ENCODE results near the gene EDARADD. TPM values are rescaled to one million over a fixed set of nuclear protein-coding genes. Genes with fewer than 3 reads are reported as not detected.
"Not testable (repeated sequence)": the region's sequence is repeated elsewhere in the genome, so short reads cannot be mapped to it uniquely, and the experiment has no call there.

EDARADD gene
- total RNA-seq, 1 donor from 2014 or later: 12.3 TPM

DNA sequence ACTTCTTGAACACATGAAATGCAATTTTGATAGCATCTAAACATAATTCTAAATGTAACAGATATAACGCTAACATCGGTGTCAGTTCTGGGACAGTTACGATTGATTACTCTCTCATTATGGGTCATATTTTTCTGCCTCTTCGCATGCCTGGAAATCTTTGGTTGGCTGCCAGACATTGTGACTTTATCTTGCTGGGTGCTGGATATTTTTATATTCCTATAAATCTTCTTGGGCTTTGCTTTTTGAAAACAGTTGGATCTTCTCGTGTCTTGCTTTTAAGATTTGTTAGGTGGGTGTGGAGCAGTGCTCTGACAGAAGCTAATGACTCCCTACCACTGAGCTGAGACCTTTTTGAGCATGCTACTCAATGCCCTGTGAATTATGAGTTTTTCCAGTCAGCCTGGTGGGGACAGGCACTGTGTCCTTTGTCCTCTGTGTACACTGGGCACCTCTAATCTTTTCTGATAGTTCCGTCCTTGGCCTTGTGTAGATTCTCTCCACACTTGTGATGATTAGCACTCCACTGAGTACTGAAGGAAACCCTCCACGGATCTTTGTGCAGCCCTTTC is 28.0 kb upstream of the EDARADD start:
- Mint-ChIP-seq H3K36me3 (ENCODE audit: insufficient read depth) (no peaks in the 10 kb centered on the region), H3K4me3 (ENCODE audit: low read depth) (no peak overlapping the region), H3K4me1 (ENCODE audit: low read depth) (peaks cover 7% of the 10 kb centered on the region), H3K27ac (peak overlapping the region; percentile 0), H3K9me3 (ENCODE audit: low read depth) (peaks cover 3% of the 10 kb centered on the region), H3K27me3 (no peaks in the 10 kb centered on the region)
- TF ChIP-seq, protein P1, sequence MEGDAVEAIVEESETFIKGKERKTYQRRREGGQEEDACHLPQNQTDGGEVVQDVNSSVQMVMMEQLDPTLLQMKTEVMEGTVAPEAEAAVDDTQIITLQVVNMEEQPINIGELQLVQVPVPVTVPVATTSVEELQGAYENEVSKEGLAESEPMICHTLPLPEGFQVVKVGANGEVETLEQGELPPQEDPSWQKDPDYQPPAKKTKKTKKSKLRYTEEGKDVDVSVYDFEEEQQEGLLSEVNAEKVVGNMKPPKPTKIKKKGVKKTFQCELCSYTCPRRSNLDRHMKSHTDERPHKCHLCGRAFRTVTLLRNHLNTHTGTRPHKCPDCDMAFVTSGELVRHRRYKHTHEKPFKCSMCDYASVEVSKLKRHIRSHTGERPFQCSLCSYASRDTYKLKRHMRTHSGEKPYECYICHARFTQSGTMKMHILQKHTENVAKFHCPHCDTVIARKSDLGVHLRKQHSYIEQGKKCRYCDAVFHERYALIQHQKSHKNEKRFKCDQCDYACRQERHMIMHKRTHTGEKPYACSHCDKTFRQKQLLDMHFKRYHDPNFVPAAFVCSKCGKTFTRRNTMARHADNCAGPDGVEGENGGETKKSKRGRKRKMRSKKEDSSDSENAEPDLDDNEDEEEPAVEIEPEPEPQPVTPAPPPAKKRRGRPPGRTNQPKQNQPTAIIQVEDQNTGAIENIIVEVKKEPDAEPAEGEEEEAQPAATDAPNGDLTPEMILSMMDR (IDR thresholded peaks at IDR 0.05; ENCODE audit: unreplicated experiment): no peak
- no peak for DNase-seq (ENCODE audit: low spot score, unreplicated experiment)

DNA sequence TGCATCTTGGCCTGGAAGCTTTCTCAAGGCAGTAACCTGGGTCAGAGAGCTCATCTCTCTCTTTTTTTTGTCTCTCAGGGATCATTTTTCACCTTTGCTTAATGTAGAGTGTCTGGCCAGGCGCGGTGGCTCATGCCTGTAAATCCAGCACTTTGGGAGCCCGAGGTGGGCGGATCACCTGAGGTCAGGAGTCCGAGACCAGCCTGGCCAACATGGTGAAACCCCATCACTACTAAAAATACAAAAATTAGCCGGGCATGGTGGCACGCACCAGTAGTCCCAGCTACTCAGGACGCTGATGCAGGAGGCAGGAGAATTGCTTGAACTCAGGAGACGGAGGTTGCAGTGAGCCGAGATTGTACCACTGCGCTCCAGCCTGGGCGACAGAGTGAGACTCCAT is 27.4 kb upstream of the EDARADD start:
- not testable (repeated sequence) for H3K4me1 Mint-ChIP-seq (ENCODE audit: low read depth); H3K27me3 Mint-ChIP-seq; H3K36me3 Mint-ChIP-seq (ENCODE audit: insufficient read depth); H3K4me3 Mint-ChIP-seq (ENCODE audit: low read depth); H3K27ac Mint-ChIP-seq; H3K9me3 Mint-ChIP-seq (ENCODE audit: low read depth); DNase-seq (ENCODE audit: low spot score, unreplicated experiment)

DNA sequence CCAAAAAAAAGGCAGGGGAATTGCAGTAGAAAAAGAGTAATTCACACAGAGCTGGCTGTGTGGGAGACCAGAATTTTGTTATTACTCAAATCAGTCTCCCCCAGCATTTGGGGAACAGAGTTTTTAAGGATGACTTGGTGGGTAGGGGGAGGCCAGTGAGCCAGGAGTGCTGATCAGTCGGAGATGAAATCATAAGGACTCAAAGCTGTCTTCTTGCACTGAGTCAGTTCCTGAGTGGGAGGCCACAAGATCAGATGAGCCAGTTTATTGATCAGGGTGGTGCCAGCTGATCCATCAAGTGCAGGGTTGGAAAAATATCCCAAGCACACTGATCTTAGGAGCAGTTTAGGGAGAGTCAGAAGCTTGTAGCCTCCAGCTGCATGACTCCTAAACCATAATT is 23.7 kb upstream of the EDARADD start:
- H3K9me3 Mint-ChIP-seq (ENCODE audit: low read depth): peaks cover 10% of the 10 kb centered on the region
- H3K4me1 Mint-ChIP-seq (ENCODE audit: low read depth): peaks cover 15% of the 10 kb centered on the region
- DNase-seq (ENCODE audit: low spot score, unreplicated experiment): no peak
- no peaks in the 10 kb centered on the region for H3K27me3 Mint-ChIP-seq
- TF ChIP-seq, protein P1 (IDR thresholded peaks at IDR 0.05; ENCODE audit: unreplicated experiment): no peak
- H3K4me3 Mint-ChIP-seq (ENCODE audit: low read depth): no peak overlapping the region
- H3K36me3 Mint-ChIP-seq (ENCODE audit: insufficient read depth): no peaks in the 10 kb centered on the region
- H3K27ac Mint-ChIP-seq: no peak overlapping the region

GRCh38 chr1:236371083-236371482 is 23.0 kb upstream of the EDARADD start:
- Mint-ChIP-seq H3K27me3 (no peaks in the 10 kb centered on the region), H3K27ac (no peak overlapping the region)

GRCh38 chr1:236377832-236378535 is 16.1 kb upstream of the EDARADD start:
- H3K36me3 Mint-ChIP-seq (ENCODE audit: insufficient read depth): no peaks in the 10 kb centered on the region
- peaks cover 13% of the 10 kb centered on the region for H3K4me1 Mint-ChIP-seq (ENCODE audit: low read depth)
- no peak overlapping the region for H3K4me3 Mint-ChIP-seq (ENCODE audit: low read depth)
- TF ChIP-seq, protein P1 (IDR thresholded peaks at IDR 0.05; ENCODE audit: unreplicated experiment): no peak
- peaks cover 20% of the 10 kb centered on the region for H3K9me3 Mint-ChIP-seq (ENCODE audit: low read depth)
- H3K27me3 Mint-ChIP-seq: no peaks in the 10 kb centered on the region
- DNase-seq (ENCODE audit: low spot score, unreplicated experiment): no peak
- H3K27ac Mint-ChIP-seq: peak overlapping the region; percentile 56

More at GRCh38 chr1:236371083-236371482, 23.0 kb upstream of the EDARADD start:
- no peak overlapping the region for H3K4me3 Mint-ChIP-seq (ENCODE audit: low read depth)
- DNase-seq (ENCODE audit: low spot score, unreplicated experiment): no peak
- no peaks in the 10 kb centered on the region for H3K36me3 Mint-ChIP-seq (ENCODE audit: insufficient read depth)
- H3K4me1 Mint-ChIP-seq (ENCODE audit: low read depth): peaks cover 14% of the 10 kb centered on the region
- H3K9me3 Mint-ChIP-seq (ENCODE audit: low read depth): peaks cover 10% of the 10 kb centered on the region
- TF ChIP-seq, protein P1 (IDR thresholded peaks at IDR 0.05; ENCODE audit: unreplicated experiment): no peak
